K562 (cell line): ENCODE data around the gene SIX1. TPM values are rescaled to one million over a fixed set of nuclear protein-coding genes. Genes with fewer than 3 reads are reported as not detected.

Source experiments
- ATAC-seq: fragments of 200-7000 bp; cut with Tn5 transposase; 3 replicates; pipeline ENCODE4 v1.9.1; 2020; ENCODE audit warnings: moderate library complexity
- BruUV-seq: library from RNA; stranded (reverse); fragments of 400-500 nt; replicated peaks from 2 replicates; lab custom pipeline; 2021; lab: Mats Ljungman, UMichigan
- CTCF ChIA-PET: fragments of 300-600 bp; formaldehyde crosslinking; extraction: SDS; loops from one replicate; lab custom pipeline; 2021; ENCODE audit warnings: low intra/inter-chr PET ratio; lab: Yijun Ruan, JAX
- POLR2A ChIA-PET: fragments of 300-600, 350-650 bp; sonication (Branson Sonifier 250); formaldehyde crosslinking; extraction: SDS; loops from one replicate; lab custom pipeline; 2021; ENCODE audit warnings: antibody characterized with exemption, inconsistent platforms; lab: Yijun Ruan, JAX
- DNase-seq, 4 experiments: peaks; one replicate each; pipeline versions ENCODE4 v3.0.0 to v3.0.0-alpha.2; 2011 to 2018; ENCODE audit warnings: low spot score in 3 of 4, mixed read lengths in 3 of 4; ENCODE audit errors: extremely low read depth in 1 of 4
- FAIRE-seq: peaks from 2 replicates; lab custom pipeline; 2011; peaks lifted over from hg19 to GRCh38; lab: Jason Lieb, UNC
- H2AFZ ChIP-seq: 2 replicates; pipeline ENCODE4 v1.6.0; 2011; ENCODE audit warnings: low read depth, low read length, control low read depth, inconsistent platforms
- H3K27ac ChIP-seq: fragments of 200-600 bp; 3 replicates; pipeline ENCODE4 v1.8.0; 2011; ENCODE audit warnings: low read depth, mild to moderate bottlenecking, control low read depth, inconsistent platforms, low read length, moderate library complexity, mixed read lengths; ENCODE audit errors: extremely low read depth
- H3K27me3 ChIP-seq, 2 experiments: fragments of 300-600 bp in 1 of 2; 2 replicates in 1 of 2; 3 replicates in 1 of 2; pipeline versions ENCODE4 v1.6.0 to v1.8.0; 2011; ENCODE audit warnings: inconsistent platforms in 2 of 2, low read length in 2 of 2, mild to moderate bottlenecking in 1 of 2, mixed read lengths in 1 of 2, moderate library complexity in 1 of 2; ENCODE audit not compliant: control insufficient read depth in 2 of 2, insufficient read depth in 2 of 2
- H3K36me3 ChIP-seq: fragments of 300-600 bp; 3 replicates; pipeline ENCODE4 v1.8.0; 2011; ENCODE audit warnings: mild to moderate bottlenecking, low read length, inconsistent platforms; ENCODE audit not compliant: control insufficient read depth, insufficient read depth
- H3K4me1 ChIP-seq, 2 experiments: fragments of 200-600 bp in 1 of 2; replicated peaks in 1 of 2; 2 replicates in 1 of 2; 3 replicates in 1 of 2; pipeline versions ENCODE4 v1.5.1 to v1.8.0; 2011; ENCODE audit warnings: inconsistent platforms in 2 of 2, low read length in 2 of 2, mild to moderate bottlenecking in 1 of 2, mixed read lengths in 1 of 2, moderate library complexity in 1 of 2; ENCODE audit not compliant: control insufficient read depth in 2 of 2, insufficient read depth in 2 of 2
- H3K4me2 ChIP-seq: 2 replicates; pipeline ENCODE4 v1.6.1; 2011; ENCODE audit warnings: low read length, control low read depth, inconsistent platforms, mixed read lengths; ENCODE audit not compliant: insufficient read depth
- H3K4me3 ChIP-seq: fragments of 200-600 bp; sonication (generic), shearing (Covaris generic); 2 replicates; pipeline ENCODE4 v1.5.1; 2016; ENCODE audit warnings: control low read depth, inconsistent platforms
- H3K79me2 ChIP-seq: fragments of 200-600 bp; 3 replicates; pipeline ENCODE4 v1.8.0; 2011; ENCODE audit warnings: low read length, inconsistent platforms; ENCODE audit not compliant: control insufficient read depth, insufficient read depth
- H3K9ac ChIP-seq, 2 experiments: 2 replicates each; pipeline versions ENCODE4 v1.6.0 to v1.6.1; 2011; ENCODE audit warnings: low read depth in 2 of 2, low read length in 2 of 2, control low read depth in 1 of 2, inconsistent platforms in 1 of 2, mild to moderate bottlenecking in 1 of 2, mixed read lengths in 1 of 2; ENCODE audit not compliant: insufficient read depth in 1 of 2
- H3K9me1 ChIP-seq: one replicate; pipeline ENCODE4 v1.6.0; 2011; ENCODE audit warnings: inconsistent platforms, mild to moderate bottlenecking, low read length, moderate library complexity; ENCODE audit not compliant: control insufficient read depth, insufficient read depth
- H3K9me3 ChIP-seq: replicated peaks from 2 replicates; pipeline ENCODE4 v1.5.1; 2011; ENCODE audit warnings: low read depth, low read length, inconsistent platforms; ENCODE audit not compliant: control insufficient read depth, insufficient read depth
- H4K20me1 ChIP-seq: replicated peaks from 2 replicates; pipeline ENCODE4 v1.6.1; 2011; ENCODE audit warnings: low read length, inconsistent platforms, mixed read lengths; ENCODE audit not compliant: control insufficient read depth, insufficient read depth
- CBX2 ChIP-seq: fragments of 200-600 bp; sonication (generic); IDR thresholded peaks from one replicate; pipeline ENCODE4 v1.6.1; 2012; ENCODE audit warnings: mild to moderate bottlenecking, low read length, inconsistent platforms; ENCODE audit not compliant: insufficient read depth, poor library complexity, severe bottlenecking
- CXXC5 ChIP-seq: fragments of 250-450 bp; sonication (Bioruptor Pico); IDR thresholded peaks from 2 replicates; pipeline ENCODE4 v1.8.0; 2022; ENCODE audit warnings: inconsistent platforms, mild to moderate bottlenecking, moderate library complexity
- HNRNPK ChIP-seq: fragments of 200-400 bp; formaldehyde crosslinking; IDR thresholded peaks from one replicate; pipeline ENCODE4 v1.6.1; 2018; ENCODE audit warnings: mild to moderate bottlenecking, low read depth, low read length; ENCODE audit not compliant: poor library complexity, severe bottlenecking
- KDM5B ChIP-seq: fragments of 200-600 bp; sonication (generic); IDR thresholded peaks from 2 replicates; pipeline ENCODE4 v1.6.1; 2012; ENCODE audit warnings: low read depth, mild to moderate bottlenecking, moderate library complexity, low read length, control low read depth, inconsistent platforms; ENCODE audit not compliant: insufficient replicate concordance
- MLX ChIP-seq, 2 experiments: fragments of 450-650 bp in 1 of 2; sonication (generic) in 1 of 2; formaldehyde crosslinking; conservative IDR thresholded peaks; 2 replicates each; pipeline versions ENCODE4 v1.4.0 to v1.8.1; 2020 to 2022; ENCODE audit warnings: mild to moderate bottlenecking in 1 of 2, missing genetic modification reagents in 1 of 2
- RERE ChIP-seq: sonication (generic); formaldehyde crosslinking; IDR thresholded peaks from 2 replicates; pipeline ENCODE4 v1.8.0; 2023; ENCODE audit warnings: missing genetic modification reagents, mild to moderate bottlenecking, borderline replicate concordance
- STAT5B ChIP-seq: fragments of 250-450 bp; sonication (Bioruptor Pico); IDR thresholded peaks from 2 replicates; pipeline ENCODE4 v1.8.0; 2021; ENCODE audit warnings: mild to moderate bottlenecking, inconsistent platforms
- TRIM24 ChIP-seq, 2 experiments: fragments of 450-650 bp; IDR thresholded peaks; 2 replicates each; pipeline ENCODE4 v1.6.1; 2016
- ZNF398 ChIP-seq: fragments of 250-450 bp; sonication (Bioruptor Pico); IDR thresholded peaks from 2 replicates; pipeline ENCODE4 v1.8.0; 2021; ENCODE audit warnings: moderate library complexity, mild to moderate bottlenecking, inconsistent platforms
- ZNF586 ChIP-seq: fragments of 450-650 bp; formaldehyde crosslinking; conservative IDR thresholded peaks from 2 replicates; pipeline ENCODE4 v1.4.0; 2020; ENCODE audit warnings: mild to moderate bottlenecking, moderate library complexity
- WGBS: fragments of 100-300 bp; shearing (Covaris generic); methylation state at CpG from one replicate; pipeline ENCODE4 v1.1.6; 2016; ENCODE audit warnings: low coverage, mixed read lengths; ENCODE audit not compliant: insufficient coverage; ENCODE audit errors: missing lambda C conversion rate; 5-methylcytosine and 5-hydroxymethylcytosine counted together
- in situ Hi-C: fragments of 300-500 bp; cut with MboI; formaldehyde crosslinking; loops from 4 replicates; pipeline ENCODE4 v1.15.0; 2018; ENCODE audit warnings: inconsistent platforms, mixed read lengths
- intact Hi-C: fragments of 100-400 bp; cut with micrococcal nuclease; formaldehyde crosslinking; loops from 2 replicates; pipeline ENCODE4 v1.14.2; 2022
- polyA plus RNA-seq, 8 experiments: library from polyadenylated mRNA; depleted of rRNA in 4 of 8; stranded (reverse) in 5 of 8; unstranded in 3 of 8; fragments of >200 nt; fragmentation: Nextera tagmentation in 2 of 8; fragmentation: Illumina TruSeq in 1 of 8; extraction: Ambion mirVana in 2 of 8; extraction: Trizol in 1 of 8; gene quantifications; 2 replicates each; pipeline versions ENCODE4 v1.2.1 to v1.2.3, GENCODE V29; 2011 to 2014; ENCODE audit warnings: inconsistent platforms in 1 of 8, missing spikeins in 1 of 8
- total RNA-seq, 7 experiments: library from RNA; depleted of rRNA in 6 of 7; stranded (reverse); fragments of >200 nt in 6 of 7; fragmentation: Illumina TruSeq in 2 of 7; extraction: Trizol in 2 of 7; gene quantifications; 2 replicates each; pipeline versions ENCODE4 v1.2.1 to v1.2.3, GENCODE V29; 2011 to 2021; ENCODE audit warnings: low replicate concordance in 1 of 7
- TF ChIP-seq, protein P1 (sequence below), 2 experiments: fragments of 450-650 bp in 1 of 2; sonication (generic) in 1 of 2; formaldehyde crosslinking in 1 of 2; IDR thresholded peaks in 1 of 2; conservative IDR thresholded peaks in 1 of 2; 2 replicates each; pipeline versions ENCODE4 v1.6.1 to v1.8.1; 2016 to 2023; ENCODE audit warnings: mild to moderate bottlenecking in 2 of 2, moderate library complexity in 2 of 2, inconsistent platforms in 1 of 2, missing genetic modification reagents in 1 of 2

SIX1 gene
- total and polyA plus RNA-seq, 9 of the 15 experiments (the other 6 are each of a cell fraction or from before 2014, with no cell fraction given) = 0.27 to 0.80 (median 0.45) TPM

GRCh38 chr14:60646226-60646818, 3.0 kb downstream of the SIX1 start:
- no peaks in the 10 kb centered on the region for H3K9me3 ChIP-seq
- WGBS = 35% methylated on average over 9 of the region's 11 CpGs
- intact Hi-C loops (no loop called here), in situ Hi-C loops (no loop called here)
- no peak for DNase-seq
- no peak for ATAC-seq
- ChIA-PET POLR2A (no interaction called here), CTCF (no interaction called here)
- H3K9ac ChIP-seq = no peak overlapping the region
- no TSS peak for BruUV-seq
- H3K79me2 ChIP-seq = no peaks in the 10 kb centered on the region
- no peak overlapping the region for H3K4me2 ChIP-seq
- H4K20me1 ChIP-seq = no peaks in the 10 kb centered on the region
- H3K9me1 ChIP-seq = no peaks in the 10 kb centered on the region
- no peak overlapping the region for H2AFZ ChIP-seq
- H3K27me3 ChIP-seq = peaks cover 0 to 9% of the 10 kb centered on the region in 2 experiments; a peak in 1 of 5 replicates
- FAIRE-seq = no peak
- no peaks in the 10 kb centered on the region for H3K36me3 ChIP-seq
- H3K4me1 ChIP-seq = peaks cover 0 to 19% of the 10 kb centered on the region in 2 experiments; a peak in 2 of 5 replicates
- H3K4me3 ChIP-seq = no peak overlapping the region
- H3K27ac ChIP-seq = no peak overlapping the region
- TF ChIP-seq STAT5B (CRISPR knock-in tag) (no peak), RERE (CRISPR knock-in tag) (no peak), TRIM24 (IDR thresholded peaks at IDR 0.05) (no peak), ZNF586 (CRISPR knock-in tag) (no peak), ZNF398 (CRISPR knock-in tag) (no peak), HNRNPK (no peak), KDM5B (no peak), CBX2 (no peak), CXXC5 (CRISPR knock-in tag) (no peak), MLX (CRISPR knock-in tag; conservative IDR thresholded peaks at IDR 0.05) (no peak)
- TF ChIP-seq, protein P1, sequence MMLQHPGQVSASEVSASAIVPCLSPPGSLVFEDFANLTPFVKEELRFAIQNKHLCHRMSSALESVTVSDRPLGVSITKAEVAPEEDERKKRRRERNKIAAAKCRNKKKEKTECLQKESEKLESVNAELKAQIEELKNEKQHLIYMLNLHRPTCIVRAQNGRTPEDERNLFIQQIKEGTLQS (IDR thresholded peaks at IDR 0.05) = no peak
- TF ChIP-seq, protein P1 (CRISPR knock-in tag; conservative IDR thresholded peaks at IDR 0.05) = no peak
